Measurements from ENCODE around the gene RNU6-7. TPM values are rescaled to one million over a fixed set of nuclear protein-coding genes. Genes with fewer than 3 reads are reported as not detected.

Gene RNU6-7
- total and polyA plus RNA-seq, 2 of the 13 experiments (the other 11 are each of a cell fraction or from before 2014, with no cell fraction given), result under 0.01 TPM; not detected in 1

GRCh38 chr14:32201193-32201815, 541 bp upstream of the RNU6-7 start (continued):
- TF ChIP-seq PCBP2 (optimal IDR thresholded peaks at IDR 0.05; ENCODE audit: low read depth, low read length, poor library complexity, severe bottlenecking) (no peak), GTF2F1 (IDR thresholded peaks at IDR 0.05; ENCODE audit: low read length) (no peak), ZNF510 (CRISPR knock-in tag; IDR thresholded peaks at IDR 0.05; ENCODE audit: low read depth) (peak; percentile 97; the same call in 1 of the 2 replicates), ZNF691 (CRISPR knock-in tag; IDR thresholded peaks at IDR 0.05; ENCODE audit: borderline replicate concordance, low read depth) (peak; percentile 97), ZBTB40 (IDR thresholded peaks at IDR 0.05) (no peak), ZBTB40 (CRISPR knock-in tag; IDR thresholded peaks at IDR 0.05) (peak; percentile 84), ZNF20 (CRISPR knock-in tag; IDR thresholded peaks at IDR 0.05) (peak; percentile 98), ATRX (CRISPR knock-in tag; IDR thresholded peaks at IDR 0.05; ENCODE audit: borderline replicate concordance) (peak; percentile 91; the same call in 1 of the 2 replicates), DMAP1 (CRISPR knock-in tag; IDR thresholded peaks at IDR 0.05) (peak; percentile 99), ZNF557 (CRISPR knock-in tag; IDR thresholded peaks at IDR 0.05) (peak; percentile 84; the same call in 1 of the 2 replicates), ZMYM3 (CRISPR knock-in tag; IDR thresholded peaks at IDR 0.05) (peak; percentile 77; the same call in 1 of the 2 replicates), ZNF816 (CRISPR knock-in tag; IDR thresholded peaks at IDR 0.05; ENCODE audit: borderline replicate concordance) (peak; percentile 96; the same call in 1 of the 2 replicates), ZNF350 (CRISPR knock-in tag; IDR thresholded peaks at IDR 0.05; ENCODE audit: borderline replicate concordance, low read depth) (peak; percentile 100), TBX2 (CRISPR knock-in tag; IDR thresholded peaks at IDR 0.05; ENCODE audit: borderline replicate concordance) (peak; percentile 92), HNRNPLL (IDR thresholded peaks at IDR 0.05; ENCODE audit: low read depth, low read length, poor library complexity, severe bottlenecking) (peak; percentile 92)
